HG02840 (cell line): Measurements from ENCODE around the gene ATXN10.

ENCODE experiments used
- ATAC-seq: cut with Tn5 transposase; IDR thresholded peaks from one replicate; pipeline ENCODE4 v1.9.1; 2021; ENCODE audit warnings: mild to moderate bottlenecking, moderate library complexity, moderate number of reproducible peaks; ENCODE audit not compliant: unreplicated experiment, low FRiP score

Gene ATXN10

GRCh38 chr22:45869340-45869847 is 197.8 kb downstream of the ATXN10 start:
- no peak for ATAC-seq

GRCh38 chr22:45870011-45870410 is 198.4 kb downstream of the ATXN10 start:
- no peak for ATAC-seq

DNA sequence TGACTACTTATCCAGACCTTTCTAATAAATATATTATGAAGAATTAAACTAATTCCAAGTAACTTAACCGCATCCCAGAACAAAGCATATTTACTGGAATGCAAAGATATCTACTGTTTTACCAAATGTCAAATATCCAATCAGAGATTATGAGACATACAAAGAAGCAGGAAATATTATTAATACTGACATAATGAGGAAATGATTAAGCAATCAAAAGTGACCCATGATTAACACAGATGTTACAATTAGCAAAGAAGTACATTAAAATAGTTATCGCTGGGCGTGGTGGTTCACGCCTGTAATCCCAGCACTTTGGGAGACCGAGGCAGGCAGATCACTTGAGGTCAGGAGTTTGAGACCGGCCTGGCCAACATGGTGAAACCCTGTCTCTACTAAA is 200.1 kb downstream of the ATXN10 start:
- ATAC-seq, result no peak

DNA sequence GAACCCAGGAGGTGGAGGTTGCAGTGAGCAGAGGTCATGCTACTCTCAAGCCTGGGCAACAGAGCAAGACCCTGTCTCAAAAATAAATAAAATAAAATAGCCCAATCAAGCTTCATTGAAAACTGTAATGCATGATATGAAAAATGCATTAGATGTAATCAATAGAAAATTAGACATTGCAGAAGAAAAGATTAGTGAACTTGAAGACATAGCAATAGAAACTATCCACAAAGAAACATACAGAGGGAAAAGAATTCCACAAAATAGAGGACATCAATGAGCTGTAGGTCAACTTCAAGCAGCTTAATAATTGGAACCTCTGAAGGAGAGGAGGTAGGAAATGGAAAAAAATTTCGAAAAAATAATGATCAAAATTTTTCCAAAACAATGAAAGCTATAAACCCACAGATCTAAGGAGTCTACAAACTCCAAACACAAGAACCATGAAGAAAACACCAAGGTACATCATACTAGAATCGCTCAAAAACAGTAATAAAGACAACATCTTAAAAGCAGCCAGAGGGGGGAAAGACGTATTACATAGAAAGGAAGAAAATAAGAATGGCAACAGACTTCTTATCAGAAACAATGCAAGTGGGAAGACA is 201.1 kb downstream of the ATXN10 start:
- no peak for ATAC-seq

- ATAC-seq, result no peak
Observed at GRCh38 chr22:45876136-45877035, 204.8 kb downstream of the ATXN10 start.

GRCh38 chr22:45877036-45877380 is 205.4 kb downstream of the ATXN10 start:
- no peak for ATAC-seq

GRCh38 chr22:45877651-45878050 is 206.0 kb downstream of the ATXN10 start:
- no peak for ATAC-seq

DNA sequence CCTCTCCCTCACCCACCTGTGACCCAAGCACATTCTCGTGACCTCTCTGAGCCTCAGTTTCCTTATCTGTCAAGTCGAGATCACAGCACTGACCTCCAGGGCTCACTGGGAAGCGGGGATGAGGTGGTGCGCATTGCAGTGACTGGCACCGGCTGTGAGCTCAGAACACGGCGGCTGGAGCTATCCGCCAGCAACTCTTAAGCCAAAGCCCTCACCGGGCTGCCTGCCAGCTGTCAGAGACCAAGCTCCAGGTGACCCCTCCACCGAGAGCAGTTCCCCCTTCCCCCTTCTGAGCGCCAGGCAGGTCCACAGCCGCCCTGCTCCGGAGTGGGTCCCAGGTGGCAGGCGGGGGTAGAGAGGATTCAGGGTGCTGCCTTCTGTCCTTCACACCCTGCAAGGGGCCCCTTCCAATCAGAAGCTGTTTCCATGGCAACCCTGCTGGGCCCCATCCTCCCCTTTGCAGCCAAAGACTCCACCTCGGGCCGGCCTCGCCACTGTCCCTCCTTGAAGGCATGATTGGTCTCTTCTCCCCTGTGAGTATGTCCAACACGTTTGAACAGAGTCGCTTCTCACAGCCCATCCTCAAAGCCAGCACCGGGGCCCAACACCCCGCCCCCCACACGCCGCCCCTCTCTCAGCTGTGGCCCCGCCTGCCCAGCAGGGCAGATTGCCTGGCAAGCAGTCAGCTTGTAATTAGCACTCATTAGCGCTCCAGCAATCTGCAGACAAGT is 206.6 kb downstream of the ATXN10 start:
- ATAC-seq, result no peak

DNA sequence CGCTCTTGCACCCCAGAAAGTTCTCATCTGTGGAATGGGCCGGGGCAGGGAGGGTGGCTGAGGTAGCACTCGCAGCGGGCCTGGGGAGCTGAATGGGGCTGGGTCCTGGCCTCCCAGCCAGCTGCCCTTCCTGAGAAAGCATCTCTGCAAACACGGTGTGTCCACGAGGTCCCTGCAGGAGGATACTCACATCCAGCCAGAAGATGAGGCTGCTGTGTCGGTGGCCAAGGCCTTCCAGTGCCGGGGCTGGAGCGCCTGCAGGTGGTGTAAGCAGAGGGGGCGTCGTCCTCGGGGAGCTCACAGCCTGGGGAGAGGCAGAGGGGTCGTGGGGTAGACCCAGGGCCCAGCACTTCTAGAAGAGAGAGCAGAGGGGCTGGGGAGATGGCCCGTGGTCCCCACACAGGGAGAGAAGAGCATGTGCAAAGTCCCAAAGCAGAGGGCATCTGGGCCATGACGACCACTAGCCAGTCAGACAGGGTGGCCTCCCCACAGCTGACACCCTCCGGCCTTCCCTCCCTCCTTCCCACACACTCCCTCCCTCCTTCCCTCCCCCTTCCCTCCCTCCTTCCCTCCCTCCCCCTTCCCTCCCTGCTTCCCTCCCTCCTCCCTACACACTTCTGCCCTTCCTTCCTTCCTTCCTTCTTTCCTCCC is 207.4 kb downstream of the ATXN10 start:
- no peak for ATAC-seq

GRCh38 chr22:45879552-45879949 is 207.9 kb downstream of the ATXN10 start:
- ATAC-seq, result no peak

GRCh38 chr22:45880091-45880715 is 208.6 kb downstream of the ATXN10 start:
- ATAC-seq, result no peak

DNA sequence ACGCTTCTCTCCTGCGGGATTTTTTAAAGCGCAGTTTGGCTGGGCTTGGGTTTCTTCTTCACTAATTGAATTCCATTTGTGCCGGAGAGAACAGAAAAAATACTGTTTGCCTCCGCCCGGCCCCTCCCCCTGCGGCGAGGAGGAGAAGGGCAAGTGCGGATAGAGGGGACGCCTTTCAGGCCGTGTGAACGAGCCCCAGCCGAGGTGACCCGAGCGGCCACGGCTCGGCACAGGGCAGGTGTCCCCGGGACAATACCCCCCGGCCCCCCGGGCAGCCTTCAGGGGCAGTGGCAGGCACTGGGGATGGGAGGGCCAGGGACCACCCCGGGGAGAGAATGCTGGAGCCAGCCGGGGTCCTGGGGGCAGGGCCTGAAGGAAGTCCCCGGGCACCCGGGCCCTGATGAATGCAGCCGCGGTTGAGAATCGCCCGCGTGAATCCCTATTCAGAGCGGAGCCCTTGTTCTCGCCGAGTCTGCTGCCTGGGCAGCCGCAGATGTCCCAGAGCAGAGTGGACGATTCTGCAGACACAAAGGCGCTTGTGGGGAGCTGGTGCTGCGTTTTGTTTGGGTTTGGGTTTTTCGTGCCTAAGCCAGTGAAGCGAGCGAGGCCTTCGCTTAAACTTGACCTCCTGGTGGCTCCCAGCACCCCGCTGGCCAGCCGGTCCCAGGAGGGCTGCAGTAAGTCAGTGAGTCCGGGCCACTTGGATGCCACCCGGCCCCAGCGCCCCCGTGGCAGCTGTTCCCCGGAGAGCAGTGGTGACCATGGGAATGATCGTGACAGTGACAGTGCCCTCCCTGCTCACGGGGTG is 209.3 kb downstream of the ATXN10 start:
- ATAC-seq, result no peak

- no peak for ATAC-seq
Observed at GRCh38 chr22:45881524-45881875, 209.9 kb downstream of the ATXN10 start.

GRCh38 chr22:45882881-45883810 is 211.5 kb downstream of the ATXN10 start:
- ATAC-seq, result no peak

GRCh38 chr22:45883811-45884170 is 212.2 kb downstream of the ATXN10 start:
- no peak for ATAC-seq

DNA sequence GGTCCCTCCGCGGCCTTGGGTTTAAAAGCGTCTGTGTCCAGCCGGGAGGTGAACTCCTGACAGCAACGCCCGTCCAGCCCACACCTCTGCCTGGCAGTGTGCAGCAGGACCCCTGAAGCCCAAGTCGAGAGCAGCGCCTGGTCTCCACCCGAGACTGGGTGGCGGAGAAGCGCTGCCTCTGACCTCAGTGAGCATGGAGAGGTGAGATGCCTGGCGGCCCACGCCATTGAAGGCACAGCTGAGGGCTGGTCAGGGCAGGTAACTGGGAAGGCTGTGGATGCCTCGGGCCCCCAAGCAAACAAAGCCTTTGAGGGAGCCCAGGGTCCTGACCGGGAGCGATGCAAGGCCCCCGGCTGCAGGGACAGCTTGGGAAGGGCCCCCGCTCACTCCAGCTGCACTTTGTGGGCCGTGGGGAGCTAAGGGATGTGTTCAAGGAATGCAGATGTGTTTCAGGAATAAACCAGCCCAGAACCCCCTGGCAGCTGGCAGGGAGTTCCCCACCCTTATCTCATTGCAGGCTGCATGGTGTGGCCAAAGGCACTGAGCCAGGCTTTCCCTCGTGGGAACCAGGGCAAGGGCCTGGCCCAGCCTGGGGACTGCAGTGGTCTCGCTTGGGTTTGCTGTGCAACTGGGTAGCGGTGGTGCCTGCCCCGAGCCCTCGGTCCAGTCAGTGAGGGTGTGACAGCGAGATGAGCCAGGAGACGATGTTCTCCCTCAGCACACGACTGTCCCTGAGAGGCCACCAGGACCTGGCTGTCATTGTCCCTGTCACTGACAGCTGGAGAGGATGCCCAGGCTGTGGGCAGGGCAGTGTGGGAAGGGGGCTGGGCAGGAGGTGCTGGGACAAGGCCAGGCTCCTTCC is 212.8 kb downstream of the ATXN10 start:
- ATAC-seq, result no peak

DNA sequence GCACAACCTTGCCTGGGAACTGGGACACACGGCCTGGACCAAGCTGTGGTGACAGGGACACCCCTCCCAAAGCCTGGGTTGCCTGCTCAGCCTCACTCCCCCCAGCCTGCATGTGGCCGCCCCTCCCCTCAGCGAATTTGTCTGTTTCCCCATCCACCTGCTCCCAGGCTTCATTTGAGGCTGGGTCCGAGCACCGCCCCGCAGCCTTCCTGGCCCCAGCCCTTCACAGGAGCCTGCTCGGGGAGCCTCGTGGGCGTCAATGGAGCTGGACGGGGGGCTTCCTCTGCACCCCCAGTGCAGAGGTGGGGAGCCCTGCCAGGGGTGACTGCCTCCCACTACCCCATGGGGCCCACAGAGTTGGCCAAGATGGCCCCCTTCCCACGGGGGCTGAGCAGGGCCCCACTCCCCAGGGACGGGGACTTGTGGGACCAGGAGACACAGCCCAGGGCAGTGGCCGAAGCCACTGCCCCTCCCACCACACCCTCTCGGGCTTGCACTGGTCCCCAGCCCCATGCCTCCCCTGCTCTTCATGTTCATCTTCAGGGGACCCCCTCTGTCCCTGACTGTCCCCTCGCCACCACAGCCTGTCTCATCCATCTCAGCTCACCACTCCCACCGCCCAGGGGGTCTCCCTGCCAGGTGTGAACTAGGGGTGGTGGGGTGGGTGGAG is 213.7 kb downstream of the ATXN10 start:
- ATAC-seq, result no peak
